Measurements from ENCODE around the gene FSTL3. TPM values are rescaled to one million over a fixed set of nuclear protein-coding genes. Genes with fewer than 3 reads are reported as not detected.
"Not testable (repeated sequence)": the region's sequence is repeated elsewhere in the genome, so short reads cannot be mapped to it uniquely, and the experiment has no call there.

The FSTL3 gene
- total RNA-seq, 2 experiments from 2014 or later: 2.2 to 3.1 TPM

DNA sequence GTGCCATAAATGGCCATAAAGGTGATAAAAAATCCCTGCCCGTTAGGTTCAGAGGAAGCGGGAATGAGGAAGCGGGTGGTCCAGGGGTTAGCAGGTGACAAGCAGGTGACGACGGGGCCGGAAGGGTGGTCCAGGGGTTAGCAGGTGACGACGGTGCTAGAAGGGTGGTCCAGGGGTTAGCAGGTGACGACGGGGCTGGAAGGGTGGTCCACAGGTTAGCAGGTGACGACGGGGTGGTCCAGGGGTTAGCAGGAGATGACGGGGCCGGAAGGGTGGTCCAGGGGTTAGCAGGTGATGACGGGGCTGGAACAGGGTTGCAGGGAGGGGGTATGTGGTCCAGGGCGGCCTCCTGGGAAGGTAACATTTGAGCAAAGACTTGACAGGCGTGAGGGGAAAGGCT is 12.8 kb downstream of the FSTL3 start:
- H3K27ac Mint-ChIP-seq: no peak overlapping the region
- H3K4me1 Mint-ChIP-seq: no peaks in the 10 kb centered on the region
- ATAC-seq (no peak), DNase-seq (no peak)
- CTCF ChIA-PET: no interaction called here
- H3K27me3 Mint-ChIP-seq: no peaks in the 10 kb centered on the region
- no peaks in the 10 kb centered on the region for H3K9me3 Mint-ChIP-seq (ENCODE audit: low read depth)
- H3K36me3 Mint-ChIP-seq: no peaks in the 10 kb centered on the region
- H3K4me3 Mint-ChIP-seq: no peak overlapping the region

- peaks cover 3% of the 10 kb centered on the region for H3K4me1 Mint-ChIP-seq
- no peaks in the 10 kb centered on the region for H3K36me3 Mint-ChIP-seq
- CTCF ChIA-PET: no interaction called here
Observed at GRCh38 chr19:690203-690602, 14.0 kb downstream of the FSTL3 start.

DNA sequence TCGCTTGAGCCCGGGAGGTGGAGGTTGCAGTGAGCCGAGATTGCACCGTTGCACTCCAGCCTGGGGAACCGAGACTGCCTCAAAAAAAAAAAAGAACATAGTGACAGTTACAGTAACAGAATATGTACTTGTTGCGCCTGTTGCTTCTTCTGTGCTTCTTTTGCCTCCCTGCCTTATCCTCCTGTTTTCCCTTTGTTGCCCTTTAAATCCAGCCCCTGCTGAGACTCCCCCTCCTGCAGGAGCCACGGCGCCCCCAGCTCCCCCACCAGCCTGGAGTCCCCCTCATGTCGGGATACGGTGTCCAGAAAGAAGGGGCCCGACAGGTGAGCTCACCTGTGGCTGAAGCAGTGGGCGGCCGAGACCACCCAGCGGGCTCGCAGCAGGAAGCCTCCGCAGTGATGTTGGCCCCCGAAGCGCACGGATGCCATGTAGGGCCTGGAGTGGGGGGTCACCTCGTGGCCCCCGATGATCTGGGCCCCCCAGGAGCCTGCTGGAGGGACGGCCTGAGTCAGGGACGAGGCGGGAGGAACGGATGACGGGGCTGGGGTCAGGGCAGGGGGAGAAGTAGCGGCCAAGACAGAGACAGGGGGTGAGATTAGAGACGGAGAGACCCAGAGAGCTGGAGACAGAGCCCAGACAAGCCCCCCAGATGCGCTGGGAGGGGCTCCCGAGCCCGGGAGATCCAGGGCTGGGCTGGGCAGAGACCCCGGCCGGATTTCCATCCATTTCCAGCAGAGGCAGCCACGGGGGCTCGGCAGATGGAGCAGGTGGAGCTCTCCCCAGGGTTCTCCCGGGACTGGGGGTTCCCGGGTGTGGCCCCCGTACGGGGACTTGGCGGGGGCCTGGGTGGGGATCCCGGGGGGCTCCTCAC is 18.5 kb downstream of the FSTL3 start:
- Mint-ChIP-seq H3K4me3 (no peak overlapping the region), H3K4me1 (peaks cover 9% of the 10 kb centered on the region), H3K9me3 (ENCODE audit: low read depth) (no peaks in the 10 kb centered on the region), H3K36me3 (no peaks in the 10 kb centered on the region), H3K27ac (no peak overlapping the region), H3K27me3 (peaks cover 14% of the 10 kb centered on the region)
- no peak for ATAC-seq
- no peak for DNase-seq
- CTCF ChIA-PET: interaction anchor here (0.6 kb wide), 1 partner anchor 228 kb away, joined by 4 read pairs; no protein-coding TSS in a partner anchor

More at GRCh38 chr19:690203-690602, 14.0 kb downstream of the FSTL3 start:
- no peak for DNase-seq
- no peaks in the 10 kb centered on the region for H3K9me3 Mint-ChIP-seq (ENCODE audit: low read depth)
- ATAC-seq: no peak
- no peak overlapping the region for H3K27ac Mint-ChIP-seq
- no peak overlapping the region for H3K4me3 Mint-ChIP-seq
- H3K27me3 Mint-ChIP-seq: peaks cover 8% of the 10 kb centered on the region

GRCh38 chr19:695352-695949 is 19.3 kb downstream of the FSTL3 start, which contains the start of gene PRSS57:
TSS of gene PRSS57 (minus strand) at chr19:695452. CDS start at chr19:695430, 22 bp downstream.
- Mint-ChIP-seq H3K27ac (no peak within 1 kb of the TSS), H3K9me3 (ENCODE audit: low read depth) (no peaks in the 10 kb centered on the region), H3K36me3 (no peaks in the 10 kb centered on the region), H3K4me1 (peaks cover 9% of the 10 kb centered on the region), H3K27me3 (peaks cover 14% of the 10 kb centered on the region), H3K4me3 (no peak within 1 kb of the TSS)
- DNase-seq (no peak), ATAC-seq (peak; percentile 30)
- CTCF ChIA-PET: interaction anchor here (0.6 kb wide), 1 partner anchor 228 kb away, joined by 4 read pairs; no protein-coding TSS in a partner anchor

DNA sequence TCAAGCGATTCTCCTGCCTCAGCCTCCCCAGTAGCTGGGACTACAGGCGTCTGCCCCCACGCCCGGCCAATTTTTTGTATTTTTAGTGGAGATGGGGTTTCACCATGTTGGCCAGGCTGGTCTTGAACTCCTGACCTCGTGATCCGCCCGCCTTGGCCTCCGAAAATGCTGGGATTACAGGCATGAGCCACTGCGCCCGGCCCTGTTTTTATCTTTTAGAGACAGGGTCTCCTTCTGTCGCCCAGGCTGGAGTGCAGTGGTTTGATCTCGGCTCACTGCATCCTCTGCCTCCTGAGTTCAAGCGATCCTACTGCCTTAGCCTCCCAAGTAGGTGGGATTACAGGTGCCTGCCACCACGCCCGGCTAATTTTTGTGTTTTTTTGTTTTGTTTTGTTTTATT is 22.3 kb downstream of the FSTL3 start:
- DNase-seq; ATAC-seq; H3K9me3 Mint-ChIP-seq (ENCODE audit: low read depth); H3K4me3 Mint-ChIP-seq; H3K27ac Mint-ChIP-seq; H3K36me3 Mint-ChIP-seq; CTCF ChIA-PET: not testable (repeated sequence)
- H3K27me3 Mint-ChIP-seq: peaks cover 14% of the 10 kb centered on the region
- peaks cover 11% of the 10 kb centered on the region for H3K4me1 Mint-ChIP-seq

DNA sequence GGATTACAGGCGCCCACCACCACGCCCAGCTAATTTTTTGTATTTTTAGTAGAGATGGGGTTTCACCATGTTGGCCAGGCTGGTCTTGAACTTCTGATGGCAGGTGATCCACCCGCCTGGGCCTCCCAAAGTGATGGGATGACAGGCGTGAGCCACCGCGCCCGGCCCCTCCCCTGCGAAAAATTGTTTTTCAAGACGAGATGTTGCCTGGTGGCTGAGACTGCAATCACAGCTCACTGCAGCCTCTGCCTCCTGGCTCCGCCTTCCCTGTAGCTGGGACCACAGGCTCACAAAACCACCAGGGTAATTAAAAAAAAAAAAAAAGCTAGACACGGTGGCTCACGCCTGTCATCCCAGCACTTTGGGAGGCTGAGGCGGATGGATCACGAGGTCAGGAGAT is 23.7 kb downstream of the FSTL3 start:
- not testable (repeated sequence) for H3K27ac Mint-ChIP-seq; H3K4me3 Mint-ChIP-seq; H3K36me3 Mint-ChIP-seq; H3K27me3 Mint-ChIP-seq; H3K9me3 Mint-ChIP-seq (ENCODE audit: low read depth); DNase-seq; ATAC-seq
- H3K4me1 Mint-ChIP-seq: peaks cover 13% of the 10 kb centered on the region
- CTCF ChIA-PET: interaction anchor here (1.1 to 1.5 kb wide), 2 partner anchors 34 to 115 kb away, joined by 3 read pairs; no protein-coding TSS in a partner anchor

DNA sequence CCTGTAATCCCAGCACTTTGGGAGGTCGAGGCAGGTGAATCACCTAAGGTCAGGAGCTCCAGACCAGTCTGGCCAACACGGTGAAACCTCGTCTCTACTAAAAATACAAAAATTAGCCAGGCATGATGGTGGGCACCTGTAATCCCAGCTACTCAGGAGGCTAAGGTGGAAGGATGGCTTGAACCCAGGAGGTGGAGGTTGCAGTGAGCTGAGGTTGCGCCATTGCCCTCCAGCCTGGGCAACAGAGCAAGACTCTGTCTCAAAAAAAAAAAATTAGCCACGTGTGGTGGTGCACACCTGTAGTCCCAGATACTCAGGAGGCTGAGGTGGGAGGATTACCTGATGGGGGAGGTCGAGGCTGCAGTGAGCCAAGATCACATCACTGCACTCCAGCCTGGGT is 26.7 kb downstream of the FSTL3 start:
- DNase-seq; H3K9me3 Mint-ChIP-seq (ENCODE audit: low read depth); H3K36me3 Mint-ChIP-seq; ATAC-seq; H3K4me1 Mint-ChIP-seq; H3K27ac Mint-ChIP-seq: not testable (repeated sequence)
- Mint-ChIP-seq H3K27me3 (peaks cover 11% of the 10 kb centered on the region), H3K4me3 (peak overlapping the region; percentile 5)
- CTCF ChIA-PET: interaction anchor here (0.6 to 1.3 kb wide), 3 partner anchors 22 to 118 kb away, joined by 3 to 4 read pairs (median 3); no protein-coding TSS in a partner anchor

DNA sequence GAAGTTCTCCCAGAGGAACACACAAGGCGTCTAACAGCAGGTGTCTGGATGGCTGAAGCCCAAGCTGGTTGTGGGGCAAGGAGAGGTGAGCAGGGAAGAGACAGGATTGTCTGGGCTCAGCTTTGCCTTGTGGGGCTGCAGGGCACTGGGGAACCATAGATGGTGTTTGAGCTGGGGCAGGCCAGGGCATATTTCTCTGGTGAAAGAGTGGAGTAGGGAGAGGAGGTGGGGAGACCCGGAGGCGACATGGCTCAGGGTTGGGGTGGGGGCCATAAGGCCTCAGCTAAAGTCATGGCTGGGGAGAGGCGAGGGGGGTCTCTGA is 27.1 kb downstream of the FSTL3 start:
- ATAC-seq (no peak), DNase-seq (no peak)
- H3K4me3 Mint-ChIP-seq: peak overlapping the region; percentile 5

DNA sequence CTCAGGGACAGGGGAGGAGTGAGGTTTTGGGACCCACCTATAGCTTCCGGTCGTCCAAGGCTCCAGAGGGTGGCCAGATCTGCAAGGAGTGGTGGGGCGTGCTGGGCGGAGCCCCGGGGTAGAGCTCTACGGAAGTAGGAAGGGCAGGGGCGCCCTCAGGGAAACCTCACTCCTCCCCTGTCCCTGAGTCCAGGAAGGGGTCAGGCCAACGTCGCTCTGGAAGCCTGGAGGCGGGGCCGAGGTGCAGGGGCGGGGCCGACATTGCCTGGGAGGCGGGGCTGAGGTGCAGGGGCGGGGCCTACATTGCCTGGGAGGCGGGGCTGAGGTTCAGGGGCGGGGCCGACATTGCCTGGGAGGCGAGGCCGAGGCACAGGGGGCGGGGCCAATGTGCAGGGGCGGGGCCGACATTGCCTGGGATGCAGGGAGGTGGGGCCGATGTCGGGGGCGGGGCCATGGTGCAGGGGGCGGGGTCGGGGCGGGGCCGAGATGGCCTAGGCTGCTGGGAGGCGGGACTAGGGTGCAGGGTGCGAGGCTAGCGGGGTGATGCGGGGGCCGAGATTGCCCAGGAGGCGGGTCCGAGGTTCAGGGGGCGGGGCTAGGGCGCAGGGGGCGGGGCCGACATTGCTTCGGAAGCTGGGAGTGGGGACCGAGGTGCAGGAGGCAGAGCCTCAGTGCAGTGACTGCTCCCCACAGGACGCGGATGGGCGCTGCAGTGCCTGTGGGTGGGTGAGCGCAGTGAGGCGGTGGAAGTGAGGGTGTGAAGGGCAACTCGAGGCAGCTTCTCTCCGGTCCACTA is 27.7 kb downstream of the FSTL3 start:
- Mint-ChIP-seq H3K9me3 (ENCODE audit: low read depth) (no peaks in the 10 kb centered on the region), H3K27ac (no peak overlapping the region), H3K4me1 (peaks cover 6% of the 10 kb centered on the region), H3K36me3 (no peaks in the 10 kb centered on the region), H3K4me3 (peak overlapping the region; percentile 5), H3K27me3 (peaks cover 16% of the 10 kb centered on the region)
- DNase-seq: peak; percentile 81
- CTCF ChIA-PET: interaction anchor here (0.6 to 1.3 kb wide), 6 partner anchors 23 to 202 kb away, joined by 3 to 4 read pairs (median 3); no protein-coding TSS in a partner anchor
- peak; percentile 83 for ATAC-seq

More for the DNA sequence above, 27.1 kb downstream of the FSTL3 start:
- H3K36me3 Mint-ChIP-seq: no peaks in the 10 kb centered on the region
- peaks cover 15% of the 10 kb centered on the region for H3K27me3 Mint-ChIP-seq
- H3K4me1 Mint-ChIP-seq: peaks cover 6% of the 10 kb centered on the region
- no peaks in the 10 kb centered on the region for H3K9me3 Mint-ChIP-seq (ENCODE audit: low read depth)
- CTCF ChIA-PET: interaction anchor here (0.6 to 1.3 kb wide), 5 partner anchors 23 to 119 kb away, joined by 3 to 4 read pairs (median 3); no protein-coding TSS in a partner anchor
- H3K27ac Mint-ChIP-seq: no peak overlapping the region

DNA sequence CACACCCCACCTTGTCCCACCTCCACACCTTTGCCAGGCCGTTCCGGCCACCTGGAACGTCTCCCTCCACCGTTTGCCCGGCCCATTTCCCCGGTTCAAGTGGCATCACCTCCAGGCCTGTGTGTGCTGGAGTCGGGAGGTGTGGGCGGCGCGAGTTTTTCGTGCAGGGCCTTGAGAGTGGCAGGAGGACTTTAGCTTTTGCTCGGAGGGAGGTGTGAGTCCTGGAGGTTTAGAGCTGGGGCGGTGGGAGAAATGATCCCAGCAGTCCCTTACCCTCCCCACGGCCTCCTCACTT is 28.2 kb downstream of the FSTL3 start:
- Mint-ChIP-seq H3K27me3 (peaks cover 16% of the 10 kb centered on the region), H3K27ac (no peak overlapping the region), H3K4me1 (peaks cover 6% of the 10 kb centered on the region), H3K9me3 (ENCODE audit: low read depth) (no peaks in the 10 kb centered on the region), H3K36me3 (no peaks in the 10 kb centered on the region), H3K4me3 (no peak overlapping the region)
- CTCF ChIA-PET: no interaction called here
- ATAC-seq: no peak
- no peak for DNase-seq

DNA sequence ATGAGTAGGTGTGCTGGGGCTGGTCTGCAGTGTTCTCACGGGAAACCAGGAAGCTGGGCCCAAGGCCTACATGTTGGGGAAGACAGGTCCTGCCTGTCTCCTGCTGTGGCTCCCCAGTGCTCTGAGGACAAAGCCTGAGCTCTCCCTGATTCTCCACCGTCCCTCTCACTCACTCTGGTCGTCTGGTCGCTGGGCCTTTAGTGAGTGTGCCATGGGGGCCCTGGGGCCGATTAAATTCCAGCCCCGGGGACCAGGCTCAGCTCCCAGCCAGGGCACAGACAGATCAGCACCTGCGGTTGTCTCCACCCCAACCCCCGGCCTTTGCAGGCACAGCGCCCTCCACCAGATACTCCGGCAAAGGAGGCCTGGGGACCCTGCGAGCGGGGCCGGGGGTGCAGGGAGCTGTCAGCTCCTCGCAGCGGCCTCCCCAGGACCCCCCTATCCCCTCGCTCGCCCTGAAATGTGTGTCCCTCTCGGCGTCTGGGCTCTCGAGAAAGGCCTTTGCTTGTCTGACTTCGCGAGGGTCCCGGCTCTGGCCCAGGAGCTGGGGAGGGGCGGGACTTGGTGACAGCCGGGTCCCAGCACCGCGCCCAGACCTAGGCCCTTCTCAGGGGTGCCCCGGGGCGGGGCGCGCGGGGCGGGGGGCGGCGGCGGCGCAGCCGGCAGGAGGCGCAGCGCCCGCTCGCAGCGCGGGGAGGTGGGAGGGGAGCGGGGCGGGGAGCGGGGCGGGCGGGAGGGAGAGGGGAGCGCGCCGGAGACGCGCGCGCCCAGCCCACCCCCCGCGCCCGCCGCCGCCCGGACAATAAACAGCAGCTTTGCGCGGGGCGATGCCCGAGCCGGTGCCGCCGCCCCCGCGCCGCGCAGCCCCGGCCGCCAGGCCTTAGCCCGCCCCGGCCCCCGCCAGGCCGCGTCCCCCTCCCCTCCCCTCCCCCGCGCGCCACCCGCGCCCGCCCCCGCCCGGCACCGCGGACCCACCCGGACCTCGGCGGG is 32.3 kb downstream of the FSTL3 start, which contains the start of gene PALM:
TSS of gene PALM (plus strand) at position 782 of the 990 bp plus-strand sequence. CDS start 212 bp downstream, outside the sequence.
- DNase-seq (no peak), ATAC-seq (no peak)
- H3K27ac Mint-ChIP-seq: no peak within 1 kb of the TSS
- no peaks in the 10 kb centered on the region for H3K36me3 Mint-ChIP-seq
- H3K4me3 Mint-ChIP-seq: no peak within 1 kb of the TSS
- peaks cover 24% of the 10 kb centered on the region for H3K27me3 Mint-ChIP-seq
- H3K9me3 Mint-ChIP-seq (ENCODE audit: low read depth): no peaks in the 10 kb centered on the region
- peaks cover 4% of the 10 kb centered on the region for H3K4me1 Mint-ChIP-seq
- CTCF ChIA-PET: no interaction called here

- ATAC-seq (no peak), DNase-seq (no peak)
- Mint-ChIP-seq H3K4me3 (no peak overlapping the region), H3K27ac (no peak overlapping the region), H3K36me3 (no peaks in the 10 kb centered on the region), H3K4me1 (peaks cover 2% of the 10 kb centered on the region), H3K9me3 (ENCODE audit: low read depth) (no peaks in the 10 kb centered on the region), H3K27me3 (peaks cover 24% of the 10 kb centered on the region)
- CTCF ChIA-PET: no interaction called here
Observed at GRCh38 chr19:709196-709964, 33.2 kb downstream of the FSTL3 start.
